Lower leg skin (tissue), 3 donors: Measurements from ENCODE around the gene GABRB3.

ENCODE experiments used
- CTCF ChIP-seq, 3 donors: fragments of 450-650 bp; IDR thresholded peaks; one replicate each; pipeline ENCODE4 v1.5.1; 2016; ENCODE audit warnings: antibody characterized with exemption in 3 of 3, mild to moderate bottlenecking in 3 of 3, moderate library complexity in 2 of 3
- POLR2A ChIP-seq, 2 donors: fragments of 450-650 bp; IDR thresholded peaks; one replicate each; pipeline ENCODE4 v1.6.1; 2016 to 2017; ENCODE audit warnings: antibody characterized with exemption in 2 of 2, mild to moderate bottlenecking in 1 of 2, moderate library complexity in 1 of 2

GRCh38 chr15:26767169-26767670 is 5.6 kb downstream of the GABRB3 start:
- TF ChIP-seq CTCF (IDR thresholded peaks at IDR 0.05) (no peak), POLR2A (IDR thresholded peaks at IDR 0.05) (no peak)
